HG03558 (cell line): ENCODE measurements around the gene AGFG2.

Source experiments
- ATAC-seq: cut with Tn5 transposase; IDR thresholded peaks from one replicate; pipeline ENCODE4 v1.9.1; 2021; ENCODE audit warnings: moderate number of reproducible peaks; ENCODE audit not compliant: unreplicated experiment; ENCODE audit errors: extremely low read depth

The AGFG2 gene

DNA sequence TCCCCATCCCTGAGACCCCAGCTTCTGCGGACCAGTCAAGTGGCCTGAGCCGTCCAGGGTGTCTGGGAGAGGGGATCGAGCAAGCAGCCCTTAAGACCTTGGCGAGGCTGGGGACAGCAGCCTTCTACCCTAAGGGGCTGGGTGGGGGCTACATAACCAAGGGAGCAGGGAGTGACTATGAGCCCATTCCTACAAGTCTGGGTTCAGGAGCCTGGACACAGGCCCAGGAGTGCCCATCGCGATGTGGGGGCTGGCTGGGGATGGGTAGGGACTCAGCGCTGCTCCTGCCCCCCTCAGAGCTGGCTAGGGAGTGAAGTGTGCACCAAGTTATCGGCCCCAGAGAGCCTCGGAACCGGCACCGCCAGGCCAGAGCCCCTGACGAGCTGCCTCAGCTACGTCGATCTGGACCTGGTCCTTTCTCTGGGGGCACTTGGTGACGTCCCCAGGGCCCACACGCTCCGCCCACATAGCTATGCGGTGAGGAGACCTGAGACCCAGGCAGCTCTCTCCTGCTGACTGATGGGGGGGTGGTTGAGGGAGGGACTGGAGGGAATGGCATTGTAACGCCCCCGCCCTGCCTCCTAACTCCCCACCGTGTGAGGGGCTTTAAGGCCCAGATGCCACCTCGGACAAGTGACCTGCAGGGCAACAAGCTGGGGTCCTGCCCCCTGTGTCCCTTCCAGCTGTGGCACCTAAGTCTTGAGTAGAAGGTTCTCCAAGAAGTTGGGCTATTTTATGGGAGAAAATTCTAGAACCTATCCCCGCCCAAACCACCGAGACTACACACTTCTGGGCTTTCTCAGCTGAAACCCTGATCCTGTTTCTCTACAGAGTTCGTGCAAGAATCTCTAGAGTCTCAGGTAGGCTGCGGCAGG, 32.2 kb downstream of the AGFG2 start:
- ATAC-seq: no peak

- ATAC-seq: no peak
Measured at GRCh38 chr7:100571829-100572116, 32.8 kb downstream of the AGFG2 start.

GRCh38 chr7:100572281-100572948, 33.4 kb downstream of the AGFG2 start:
- ATAC-seq: no peak

DNA sequence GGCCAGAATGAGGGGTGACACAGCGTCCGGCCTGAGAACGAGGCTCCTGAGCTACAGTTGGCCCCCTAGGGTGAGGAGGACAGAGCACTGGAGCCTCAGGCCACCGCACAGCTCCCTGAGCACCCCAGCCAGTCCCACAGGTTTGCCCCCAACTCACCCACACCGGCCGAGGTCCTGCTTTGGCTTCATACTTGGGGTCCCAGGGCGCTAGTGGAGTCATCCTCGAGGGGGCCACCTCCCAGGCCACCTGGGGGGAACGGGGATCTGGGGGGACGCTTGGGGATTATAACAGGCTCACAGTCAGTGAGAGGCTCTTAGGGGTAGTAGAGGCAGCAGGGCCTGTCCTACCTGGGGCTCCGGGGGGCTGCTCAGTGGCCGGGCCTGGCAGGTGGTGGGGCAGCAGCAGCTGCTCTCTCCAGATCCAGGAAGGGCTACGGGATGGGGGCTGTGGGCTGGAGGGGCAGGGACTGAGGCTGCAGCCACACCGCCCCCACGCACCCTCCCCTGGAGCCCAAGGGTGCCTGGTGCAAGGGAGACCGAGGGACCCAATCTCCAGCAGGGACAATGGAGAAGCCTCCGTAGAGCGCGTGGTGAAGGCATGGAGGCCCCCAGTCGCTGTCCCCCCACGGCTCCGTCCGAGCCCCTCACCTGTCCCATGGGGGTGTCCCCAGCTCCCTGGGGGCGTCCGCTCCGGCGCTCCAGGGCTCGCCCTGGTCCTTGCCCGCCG, 34.1 kb downstream of the AGFG2 start:
- ATAC-seq: no peak

- no peak for ATAC-seq
Measured at GRCh38 chr7:100573691-100574361, 34.8 kb downstream of the AGFG2 start, which contains the start of gene SAP25. SAP25 (minus strand) TSS chr7:100573900; CDS start chr7:100573742, 158 bp downstream.

GRCh38 chr7:100574362-100575205, 35.6 kb downstream of the AGFG2 start:
- ATAC-seq: no peak

DNA sequence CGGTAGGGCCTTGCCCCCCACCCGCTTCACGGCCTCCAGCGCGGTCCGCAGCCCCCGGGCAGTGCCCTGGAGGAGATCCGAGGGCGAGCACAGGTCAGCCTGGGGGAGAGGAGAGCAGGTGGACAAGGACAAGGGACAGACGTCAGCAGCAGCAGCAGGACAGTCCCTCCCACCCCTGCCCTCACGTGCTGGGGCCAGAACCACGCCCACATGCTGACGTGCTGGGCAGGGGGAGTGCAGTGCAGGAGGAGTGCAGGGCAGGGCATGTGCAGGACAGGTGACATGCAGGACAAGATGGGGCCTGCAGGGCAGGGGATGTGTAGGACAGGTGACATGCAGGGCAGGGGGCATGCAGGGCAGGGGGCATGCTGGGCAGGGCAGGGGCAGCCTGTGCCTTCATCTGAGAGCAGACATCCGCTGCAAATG, 36.2 kb downstream of the AGFG2 start:
- ATAC-seq: no peak

GRCh38 chr7:100575746-100576383, 36.9 kb downstream of the AGFG2 start:
- no peak for ATAC-seq

DNA sequence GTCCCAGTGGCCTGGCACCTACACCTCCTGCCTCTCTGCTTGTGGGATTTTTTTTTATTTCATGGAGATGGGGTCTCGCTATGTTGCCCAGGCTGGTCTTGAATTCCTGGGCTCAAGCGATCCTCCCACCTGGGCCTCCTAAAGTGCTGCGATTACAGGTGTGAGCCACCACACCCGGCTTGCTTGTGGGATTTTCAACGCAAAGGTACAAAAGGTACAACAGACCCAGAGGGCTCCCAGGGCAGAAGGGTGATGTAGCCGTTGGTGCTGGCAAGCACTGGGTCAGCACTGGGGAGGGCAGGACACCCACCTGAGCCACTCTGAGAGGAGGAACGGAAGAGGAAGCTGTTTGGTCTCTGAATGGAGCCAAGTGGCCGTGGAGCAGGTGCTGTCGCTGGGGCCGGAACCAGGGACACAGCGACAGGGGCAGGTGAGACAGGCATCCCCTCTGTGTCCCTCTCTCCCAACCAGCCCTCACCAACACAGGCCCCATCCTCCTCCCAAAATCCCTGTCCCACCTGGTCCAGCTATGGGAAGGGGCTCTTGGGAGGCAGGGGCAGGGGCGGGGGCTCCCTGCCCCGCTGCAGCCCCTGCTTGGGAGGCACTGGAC, 37.5 kb downstream of the AGFG2 start:
- ATAC-seq: no peak

DNA sequence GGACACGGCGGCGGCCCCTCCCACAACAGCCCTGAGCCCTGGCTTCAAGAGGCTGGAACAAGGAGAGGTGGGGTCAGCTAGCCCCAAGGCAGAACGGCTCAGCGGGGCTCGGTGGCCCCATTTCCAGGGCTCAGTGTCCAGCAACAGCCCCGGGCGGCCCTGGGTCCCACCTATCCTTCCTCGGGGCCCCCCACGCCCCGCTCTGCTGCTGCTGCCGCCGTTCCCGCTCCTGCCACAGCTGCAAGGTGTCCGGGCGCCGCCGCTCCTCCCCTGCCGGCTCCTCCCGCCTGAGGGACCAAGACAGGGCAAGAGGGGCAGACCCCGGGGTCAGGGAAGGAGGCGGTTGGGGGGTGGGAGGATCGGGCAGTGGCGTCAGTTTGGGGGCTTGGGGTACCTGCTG, 38.1 kb downstream of the AGFG2 start:
- ATAC-seq: no peak

- no peak for ATAC-seq
Measured at GRCh38 chr7:100577507-100577906, 38.5 kb downstream of the AGFG2 start.

DNA sequence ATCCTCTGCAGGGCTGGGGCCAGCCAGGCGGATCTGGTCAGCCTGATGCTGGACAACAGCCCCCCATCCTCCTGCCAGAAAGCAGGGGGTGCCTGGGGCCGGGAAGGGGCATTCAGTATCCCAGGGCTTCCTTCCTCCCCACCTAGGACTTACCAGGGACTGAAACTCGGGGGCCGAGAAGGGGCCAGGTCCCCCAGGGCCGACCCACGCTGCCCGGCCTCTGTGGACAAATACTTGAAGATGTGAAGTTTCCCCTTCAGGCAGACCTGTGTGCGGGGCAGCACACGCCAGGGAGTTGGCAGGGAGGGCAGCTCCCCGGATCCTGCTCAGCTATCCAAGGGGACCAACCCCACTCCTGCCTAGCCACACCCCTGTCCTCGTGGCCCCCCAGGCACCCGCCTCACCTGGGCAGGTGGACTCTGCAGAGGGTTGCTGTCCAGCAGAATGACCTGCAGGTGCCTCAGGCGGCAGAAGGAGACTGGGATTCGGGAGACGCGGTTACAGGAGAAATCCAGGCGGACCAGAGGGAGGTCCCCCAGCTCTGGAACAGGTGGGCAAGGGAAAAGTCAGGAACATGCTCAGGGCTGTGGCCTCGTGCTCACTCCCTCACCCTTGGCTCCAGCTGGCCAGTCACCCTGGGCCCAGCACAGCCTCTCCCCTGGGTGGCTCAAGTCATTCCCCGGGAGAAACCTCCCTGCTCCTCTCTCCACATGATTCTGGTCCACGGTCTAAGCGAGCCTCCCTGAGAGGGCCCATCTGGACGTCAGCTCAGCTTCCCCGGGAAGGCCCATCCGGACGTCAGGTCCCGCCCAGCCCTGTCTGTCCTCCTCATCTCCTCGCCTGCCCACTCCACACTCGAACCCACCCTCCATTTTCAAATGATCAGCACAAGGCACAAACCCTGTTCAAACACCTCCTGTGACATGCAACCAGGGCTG, 39.5 kb downstream of the AGFG2 start:
- no peak for ATAC-seq

GRCh38 chr7:100580466-100581283, 41.7 kb downstream of the AGFG2 start:
- ATAC-seq: no peak

- ATAC-seq: no peak
Measured at GRCh38 chr7:100582041-100582579, 43.1 kb downstream of the AGFG2 start.

DNA sequence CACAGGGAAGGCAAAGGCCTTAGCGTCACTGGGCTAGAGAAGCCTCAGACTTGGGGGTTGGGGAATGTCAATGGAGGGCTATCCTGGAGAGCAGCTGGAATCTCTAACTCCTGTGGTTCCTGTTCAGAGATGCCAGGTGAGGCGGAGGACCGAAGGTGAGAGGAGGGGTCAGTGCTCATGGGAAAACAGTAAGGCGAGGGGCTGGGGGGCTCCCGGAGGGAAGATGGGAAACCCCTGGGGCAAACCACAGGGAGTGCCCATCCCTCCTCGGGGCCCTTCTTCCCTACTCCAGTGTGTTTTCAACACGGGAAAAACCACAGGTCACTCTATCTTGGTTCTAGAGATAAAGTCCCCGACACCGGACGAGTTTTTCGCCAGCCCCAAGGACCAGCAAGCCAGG, 43.6 kb downstream of the AGFG2 start:
- ATAC-seq: no peak

DNA sequence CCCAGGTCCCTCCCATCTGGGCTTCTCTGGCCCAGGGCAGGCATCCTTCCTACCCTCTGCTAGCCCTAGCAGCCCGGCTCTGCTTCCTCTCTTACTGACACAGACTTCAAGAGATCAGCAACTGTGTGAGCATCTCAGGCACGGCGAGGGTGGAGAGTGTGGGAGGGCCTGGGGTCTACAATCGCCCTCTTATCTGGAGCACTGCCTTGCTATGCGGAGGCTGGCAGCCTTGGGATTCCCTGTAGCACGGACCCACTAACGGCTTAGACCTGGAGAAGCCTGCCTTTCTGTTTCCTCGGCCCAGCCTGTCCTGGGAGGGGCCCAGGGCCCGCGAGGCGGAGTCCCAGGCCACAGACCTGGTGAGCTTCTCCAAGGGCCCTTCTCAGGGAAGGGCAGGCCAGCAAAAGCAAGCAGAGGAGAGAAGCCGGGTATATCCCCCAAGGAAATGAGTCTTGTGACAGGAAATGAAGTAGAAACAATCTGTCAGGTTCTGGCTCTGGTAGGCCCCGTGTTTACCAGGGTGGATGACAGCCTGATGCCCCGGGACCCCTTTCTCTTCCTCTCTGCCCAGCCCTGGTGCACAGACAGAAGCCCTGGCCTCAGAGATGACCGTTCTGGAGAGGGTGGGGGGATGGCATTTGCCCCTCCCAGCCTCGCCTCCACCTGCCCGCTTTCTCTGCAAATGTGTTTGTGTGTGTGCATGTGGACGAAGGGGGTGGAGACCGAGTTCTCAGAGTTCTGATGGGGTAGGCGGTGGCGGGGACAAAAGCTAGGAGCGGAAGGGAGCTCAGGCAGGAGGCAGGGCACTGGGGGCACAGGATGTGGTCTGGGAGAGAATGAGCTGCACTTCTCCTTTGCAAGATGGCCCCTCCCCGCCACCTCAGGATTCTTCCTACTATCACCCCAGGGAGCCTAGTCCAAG, 44.4 kb downstream of the AGFG2 start:
- ATAC-seq: no peak
